Measurements from ENCODE around the gene RASA1.

Gene RASA1

GRCh38 chr5:87361536-87362213, 94.0 kb downstream of the RASA1 start:
- DNase-seq = no peak

GRCh38 chr5:87367243-87367642, 99.6 kb downstream of the RASA1 start:
- no peak for DNase-seq

DNA sequence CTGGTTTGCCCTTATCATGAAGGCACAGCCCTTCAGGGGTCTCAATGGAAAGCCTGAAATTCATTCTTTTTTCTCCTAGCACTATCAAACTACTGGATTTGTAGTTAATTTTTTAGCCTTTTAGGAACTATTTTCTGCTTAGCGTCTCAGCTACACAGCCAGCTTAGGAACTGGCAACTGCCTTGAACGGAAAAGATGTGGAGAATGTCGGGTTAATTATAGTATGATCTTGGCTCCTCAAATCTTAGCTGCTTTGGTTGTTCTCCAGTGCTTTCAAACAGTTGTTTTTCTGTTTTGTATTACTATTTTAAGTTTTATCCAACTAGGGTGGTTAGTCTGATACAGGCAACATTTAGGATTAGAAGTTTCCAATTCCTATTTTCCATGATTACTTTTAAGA, 100.9 kb downstream of the RASA1 start:
- no peak for DNase-seq

GRCh38 chr5:87369431-87369830, 101.7 kb downstream of the RASA1 start:
- no peak for DNase-seq

DNA sequence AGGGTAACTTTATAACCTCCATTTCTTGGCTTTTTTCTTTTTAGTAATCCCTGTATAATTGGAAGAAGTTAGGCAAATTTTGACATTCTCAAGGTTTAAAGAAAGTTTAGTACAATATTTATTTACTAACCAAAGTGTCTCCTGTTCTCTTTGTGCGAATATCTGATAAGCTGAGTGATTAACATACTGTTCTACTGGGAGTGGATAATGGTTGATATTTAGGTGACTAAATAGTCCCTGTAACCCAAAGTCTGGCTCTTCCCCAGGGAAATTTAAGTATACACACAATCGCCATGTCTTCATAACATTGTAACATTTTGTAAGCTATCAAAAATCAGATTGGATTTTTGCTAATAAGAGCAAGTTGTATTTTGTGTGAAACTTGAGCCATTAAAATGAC, 105.0 kb downstream of the RASA1 start:
- DNase-seq = no peak

GRCh38 chr5:87382224-87382623, 114.5 kb downstream of the RASA1 start:
- DNase-seq = no peak

- DNase-seq = no peak
Measured at GRCh38 chr5:87383216-87383615, 115.5 kb downstream of the RASA1 start.

DNA sequence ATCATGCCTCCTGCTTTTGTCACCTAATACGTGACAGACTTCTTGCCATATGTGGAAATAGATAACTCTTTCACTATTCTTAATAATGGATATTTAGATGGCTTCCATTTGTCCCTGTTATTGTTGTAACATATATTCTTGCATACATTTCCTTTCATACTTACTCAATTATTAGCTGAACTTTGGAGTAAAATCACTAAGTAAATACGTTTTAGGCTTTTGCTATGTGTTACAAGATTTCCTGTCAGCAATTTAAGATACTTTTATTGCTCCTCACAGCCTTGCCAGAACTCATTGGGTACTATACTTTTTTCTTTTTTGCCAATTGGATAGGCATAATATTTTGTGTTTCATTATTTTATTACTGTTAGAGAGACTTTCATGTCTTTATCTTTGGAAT, 118.1 kb downstream of the RASA1 start:
- no peak for DNase-seq

DNA sequence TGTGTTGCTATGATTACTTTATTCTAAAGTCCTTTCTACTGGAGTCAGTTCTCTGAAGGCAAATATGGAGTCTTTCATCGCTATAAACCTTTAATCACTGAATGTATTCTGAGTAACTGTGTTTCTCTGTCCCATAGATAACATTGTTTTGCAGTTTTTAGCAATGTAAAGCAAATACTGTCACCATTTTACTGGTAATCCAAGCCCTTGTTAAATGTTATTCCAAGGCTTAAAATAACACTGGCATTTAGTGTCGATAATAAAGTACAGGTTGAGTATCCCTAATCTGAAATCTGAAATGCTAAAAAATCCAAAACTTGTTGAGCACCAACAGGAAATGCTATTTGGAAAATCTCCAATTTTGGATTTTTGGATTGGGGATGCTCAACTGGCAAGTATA, 120.4 kb downstream of the RASA1 start:
- no peak for DNase-seq

GRCh38 chr5:87389296-87390034, 121.8 kb downstream of the RASA1 start:
- no peak for DNase-seq

- no peak for DNase-seq
Measured at GRCh38 chr5:87390075-87390474, 122.4 kb downstream of the RASA1 start.

GRCh38 chr5:87390576-87391199, 123.0 kb downstream of the RASA1 start:
- DNase-seq = no peak

DNA sequence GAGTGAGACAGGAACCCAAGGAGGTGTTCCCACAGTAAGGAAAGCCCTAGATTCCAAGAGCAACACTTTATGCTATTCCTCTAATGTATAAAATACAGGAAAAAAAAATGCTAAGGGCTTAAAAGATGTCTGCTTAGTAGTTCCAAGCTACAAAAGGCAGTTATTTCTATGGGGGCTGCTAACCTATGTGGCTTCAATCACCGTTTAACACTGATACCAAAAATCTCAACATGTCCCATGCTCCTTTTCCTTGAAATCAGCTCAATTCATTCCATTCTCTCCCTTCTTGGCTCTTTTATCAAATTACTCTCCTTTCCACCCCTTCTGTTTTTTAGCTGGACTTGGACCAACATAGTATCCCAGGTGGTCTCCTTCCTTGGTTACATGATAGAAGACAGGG, 124.5 kb downstream of the RASA1 start:
- DNase-seq = no peak

DNA sequence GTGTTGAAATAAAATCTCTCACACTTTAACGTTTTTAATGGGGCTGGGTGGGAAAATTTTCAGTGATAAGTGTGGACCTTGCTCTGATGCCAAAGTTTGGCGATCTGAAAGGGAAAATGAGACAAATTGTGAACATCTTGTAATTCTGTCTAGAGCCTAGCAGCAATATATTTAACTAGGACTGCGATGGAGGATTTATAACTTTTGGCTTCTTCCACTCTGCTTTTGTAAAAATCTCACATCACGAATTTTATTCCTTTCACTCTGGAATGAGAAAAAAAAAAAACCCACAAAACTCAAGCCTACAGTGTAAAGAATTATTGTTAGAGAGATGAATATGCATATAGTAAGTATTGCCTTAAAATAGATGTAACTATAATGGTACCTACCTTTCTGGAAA, 125.1 kb downstream of the RASA1 start:
- no peak for DNase-seq

DNA sequence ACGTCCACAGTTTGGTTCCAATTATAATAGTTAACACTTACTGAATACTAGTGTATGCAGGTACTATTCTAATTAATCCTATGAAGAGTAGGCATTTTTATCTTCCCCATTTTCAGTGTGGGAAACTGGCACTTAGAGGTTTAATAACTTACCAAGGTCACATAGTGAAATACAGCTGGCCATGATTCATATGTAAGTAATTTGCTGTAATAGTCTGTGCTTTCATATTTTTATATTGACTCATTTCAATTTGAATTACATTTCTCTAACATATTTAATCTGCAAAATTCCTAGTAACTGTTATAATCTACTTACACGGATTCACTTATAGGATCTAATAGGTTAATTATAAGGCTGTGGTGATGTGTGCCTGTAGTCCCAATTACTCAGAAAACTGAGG, 125.6 kb downstream of the RASA1 start:
- no peak for DNase-seq

GRCh38 chr5:87394411-87395165, 126.9 kb downstream of the RASA1 start:
- no peak for DNase-seq

DNA sequence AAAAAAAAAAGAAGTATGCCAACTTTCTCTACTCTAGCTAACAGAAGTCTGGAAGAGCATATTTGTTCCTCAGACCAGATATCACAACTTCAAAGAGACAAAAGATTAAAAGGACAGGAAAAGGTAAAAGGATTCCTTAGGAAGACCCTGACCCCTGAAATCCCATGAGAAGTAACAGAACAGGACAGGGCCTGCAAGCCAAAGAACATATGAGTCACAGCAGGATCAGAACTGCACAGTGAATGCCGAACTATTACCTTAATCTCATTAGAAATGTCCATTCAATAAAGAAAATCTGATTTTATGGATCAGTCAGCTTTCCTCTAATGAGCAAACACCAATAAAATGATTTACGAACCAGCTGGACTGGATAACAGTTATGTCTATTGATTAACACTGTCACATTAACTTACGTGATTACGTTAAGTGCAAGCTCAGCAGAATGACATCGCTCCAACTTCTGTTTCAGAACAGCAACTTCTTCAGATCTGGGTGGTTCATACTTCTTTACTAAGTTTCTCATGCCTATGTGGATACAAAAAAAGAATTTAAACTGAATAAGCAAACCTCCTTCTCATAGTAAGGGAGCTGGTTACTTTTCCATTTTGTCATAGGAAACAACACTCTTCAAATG, 131.4 kb downstream of the RASA1 start:
- DNase-seq = no peak

GRCh38 chr5:87399720-87400119, 132.0 kb downstream of the RASA1 start:
- no peak for DNase-seq

DNA sequence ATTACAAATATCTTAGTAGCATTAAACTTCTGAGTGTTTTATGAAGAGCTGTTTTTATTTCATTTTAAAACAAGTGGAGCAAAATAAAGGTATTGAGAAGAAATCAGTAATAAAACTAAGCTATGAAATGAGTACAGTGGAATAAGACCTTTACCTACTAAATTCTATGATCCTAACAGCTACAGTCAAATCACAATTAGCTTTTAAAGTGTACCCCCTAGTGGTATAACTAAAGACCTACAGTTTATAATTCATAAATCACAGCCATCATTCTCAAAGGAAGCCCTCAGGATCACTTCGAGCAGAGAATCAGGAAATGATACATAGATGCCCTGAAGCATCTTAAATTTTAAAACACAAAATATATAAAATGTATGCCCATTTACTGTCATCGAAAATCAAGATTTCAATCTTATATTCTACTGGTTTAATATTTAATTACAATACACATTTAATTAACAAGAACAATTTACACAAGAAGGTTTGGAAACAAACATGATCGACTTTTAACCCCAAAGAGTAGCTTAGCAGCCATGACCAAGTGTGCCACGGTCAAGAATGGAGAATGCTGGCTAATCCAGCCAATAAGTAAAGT, 132.7 kb downstream of the RASA1 start:
- peak; percentile 14 for DNase-seq

GRCh38 chr5:87401626-87402025, 133.9 kb downstream of the RASA1 start:
- DNase-seq = no peak

DNA sequence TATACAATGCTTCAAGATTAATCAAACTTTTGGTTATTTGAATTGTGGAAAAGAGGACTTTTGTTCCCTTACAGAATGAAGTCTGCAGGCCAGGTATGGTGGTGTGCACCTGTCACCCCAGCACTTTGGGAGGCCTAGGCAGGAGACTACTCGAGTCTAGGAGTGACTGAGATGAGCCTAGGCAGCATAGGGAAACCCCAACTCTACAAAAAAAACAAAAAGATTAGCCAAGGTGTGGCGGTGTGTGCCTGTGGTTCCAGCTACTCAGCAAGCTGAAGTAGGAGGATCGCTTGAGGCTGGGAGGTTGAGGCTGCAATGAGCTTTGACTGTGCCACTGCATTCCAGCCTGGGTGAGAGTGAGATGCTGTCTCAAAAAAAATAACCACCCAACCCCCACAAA, 135.7 kb downstream of the RASA1 start:
- DNase-seq = no peak

DNA sequence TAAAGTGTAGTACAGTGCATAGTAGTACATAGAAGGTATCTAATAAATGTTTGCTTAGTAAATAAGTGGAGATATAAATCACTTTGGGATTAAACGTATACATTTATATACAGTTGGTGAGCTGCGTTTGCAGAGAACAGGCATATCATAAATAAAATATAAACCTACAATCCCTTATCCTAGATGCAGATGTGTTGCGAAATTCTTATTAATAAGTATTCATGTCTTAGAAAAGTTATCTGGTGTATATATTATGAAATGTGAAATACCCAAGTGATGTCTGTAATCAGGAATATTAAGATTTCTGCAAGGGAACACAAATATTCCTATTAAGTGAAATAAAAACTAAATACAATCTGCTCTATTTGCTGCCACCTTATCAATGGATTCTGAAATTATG, 136.2 kb downstream of the RASA1 start:
- DNase-seq = no peak

- no peak for DNase-seq
Measured at GRCh38 chr5:87404359-87404758, 136.7 kb downstream of the RASA1 start.
